HG02852 (cell line): Measurements from ENCODE around the gene PLA2G6.

Experiments
- ATAC-seq: cut with Tn5 transposase; IDR thresholded peaks from one replicate; pipeline ENCODE4 v1.9.1; 2021; ENCODE audit warnings: mild to moderate bottlenecking, moderate library complexity; ENCODE audit not compliant: unreplicated experiment

The PLA2G6 gene

GRCh38 chr22:38114484-38115398 lies 66.9 kb downstream of the PLA2G6 start:
- ATAC-seq = no peak

GRCh38 chr22:38112381-38112780 lies 69.2 kb downstream of the PLA2G6 start:
- ATAC-seq = no peak

- ATAC-seq = no peak
These were observed 69.7 kb downstream of the PLA2G6 start for GRCh38 chr22:38111925-38112355.

GRCh38 chr22:38110863-38111852 lies 70.5 kb downstream of the PLA2G6 start:
- no peak for ATAC-seq

GRCh38 chr22:38110008-38110862 lies 71.4 kb downstream of the PLA2G6 start, which contains the start of gene BAIAP2L2:
BAIAP2L2 (minus strand) TSS chr22:38110684; CDS start chr22:38110525, 159 bp downstream.
- ATAC-seq = no peak

GRCh38 chr22:38109371-38110001 lies 72.1 kb downstream of the PLA2G6 start:
- no peak for ATAC-seq

GRCh38 chr22:38108561-38109319 lies 72.9 kb downstream of the PLA2G6 start:
- ATAC-seq = no peak

- no peak for ATAC-seq
These were observed 73.7 kb downstream of the PLA2G6 start for GRCh38 chr22:38107692-38108515.

GRCh38 chr22:38106814-38107578 lies 74.6 kb downstream of the PLA2G6 start:
- ATAC-seq = no peak

- ATAC-seq = no peak
These were observed 77.5 kb downstream of the PLA2G6 start for GRCh38 chr22:38104084-38104483.

- ATAC-seq = no peak
These were observed 78.0 kb downstream of the PLA2G6 start for GRCh38 chr22:38103641-38104040.

- no peak for ATAC-seq
These were observed 83.0 kb downstream of the PLA2G6 start for GRCh38 chr22:38098410-38099249.

- no peak for ATAC-seq
These were observed 83.8 kb downstream of the PLA2G6 start for GRCh38 chr22:38097557-38098409.

GRCh38 chr22:38097058-38097457 lies 84.6 kb downstream of the PLA2G6 start:
- ATAC-seq = no peak

- ATAC-seq = no peak
These were observed 92.2 kb downstream of the PLA2G6 start for GRCh38 chr22:38089474-38089851.
